GM13976 (cell line): ENCODE data around the gene CACNB3.

Source experiments
- DNase-seq: peaks from one replicate; pipeline ENCODE4 v3.0.0; 2012; ENCODE audit warnings: low spot score
- CTCF ChIP-seq: IDR thresholded peaks from 2 replicates; pipeline ENCODE4 v1.5.1; 2012; ENCODE audit warnings: borderline replicate concordance, mild to moderate bottlenecking; ENCODE audit not compliant: insufficient read depth; ENCODE audit errors: extremely low read depth, missing control alignments, control extremely low read depth
- in situ Hi-C: fragments of 300-500 bp; cut with MboI; formaldehyde crosslinking; loops from one replicate; pipeline ENCODE4 v1.12.0; 2022; ENCODE audit warnings: low sequenced_read_pairs, mixed read lengths, inconsistent platforms; ENCODE audit not compliant: unreplicated experiment

Gene CACNB3

DNA sequence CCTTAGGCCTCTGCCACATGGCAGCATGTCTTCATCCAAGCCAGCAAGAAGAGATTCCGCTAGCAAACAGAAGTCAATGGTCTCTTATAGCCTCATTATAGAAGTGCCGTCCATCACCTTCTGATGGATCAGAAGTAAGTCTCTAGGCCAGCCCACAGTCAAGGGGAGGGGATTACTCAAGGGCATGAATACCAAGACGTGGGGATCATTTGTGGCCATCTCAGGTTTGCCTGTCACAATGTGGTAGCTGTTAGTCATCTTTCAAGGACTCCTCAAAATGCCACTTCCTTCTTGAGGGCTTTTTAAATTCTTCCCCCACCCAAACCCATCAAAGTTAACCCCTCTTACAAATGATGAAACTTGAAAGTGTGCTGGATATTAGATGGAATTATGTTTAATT lies 21.3 kb upstream of the CACNB3 start:
- DNase-seq: no peak
- in situ Hi-C loops: loop anchor here (5.0 kb wide), 1 partner anchor 45 kb away; no protein-coding TSS in a partner anchor
- TF ChIP-seq CTCF: no peak

GRCh38 chr12:48800457-48800856 lies 17.8 kb upstream of the CACNB3 start:
- no peak for DNase-seq
- in situ Hi-C loops: no loop called here
- no peak for TF ChIP-seq CTCF

- in situ Hi-C loops: no loop called here
- TF ChIP-seq CTCF: no peak
- no peak for DNase-seq
Observed at GRCh38 chr12:48800971-48801370, 17.3 kb upstream of the CACNB3 start.

DNA sequence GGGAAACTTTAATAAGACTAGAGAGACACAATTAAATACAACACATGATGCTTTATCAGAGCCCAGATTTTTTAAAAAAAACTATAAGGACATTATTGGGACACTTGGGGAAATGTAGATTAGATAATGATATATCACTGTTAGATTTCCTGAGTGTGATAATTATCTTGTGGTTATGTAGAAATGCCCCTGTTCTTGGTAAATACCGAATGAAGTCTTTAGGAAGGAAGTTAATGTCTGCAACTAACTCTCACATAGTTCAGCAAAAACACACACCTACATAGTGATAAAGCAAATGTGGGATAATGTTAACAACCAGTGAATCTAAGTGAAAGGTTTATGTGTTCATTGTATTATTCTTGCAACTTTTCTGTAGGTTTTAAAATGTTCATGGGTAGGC lies 14.6 kb upstream of the CACNB3 start:
- no peak for TF ChIP-seq CTCF
- in situ Hi-C loops: no loop called here
- DNase-seq: no peak

DNA sequence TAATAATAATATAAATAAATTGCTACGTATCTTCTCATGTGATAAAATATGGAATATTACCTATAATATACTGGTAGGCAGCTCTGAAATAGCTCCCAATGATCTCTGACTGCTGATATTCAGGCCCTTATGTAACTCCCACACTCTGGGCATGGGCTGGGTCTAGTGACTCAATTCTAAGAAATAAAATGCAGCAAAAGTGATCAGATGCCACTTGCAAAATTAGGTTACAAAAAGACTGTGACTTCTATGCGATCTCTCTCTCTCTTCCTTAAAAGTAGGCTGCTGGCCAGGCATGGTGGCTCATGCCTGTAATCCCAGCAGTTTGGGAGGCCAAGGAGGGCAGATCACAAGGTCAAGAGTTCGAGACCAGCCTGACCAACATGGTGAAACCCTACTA lies 10.3 kb upstream of the CACNB3 start:
- in situ Hi-C loops: no loop called here
- TF ChIP-seq CTCF: no peak

DNA sequence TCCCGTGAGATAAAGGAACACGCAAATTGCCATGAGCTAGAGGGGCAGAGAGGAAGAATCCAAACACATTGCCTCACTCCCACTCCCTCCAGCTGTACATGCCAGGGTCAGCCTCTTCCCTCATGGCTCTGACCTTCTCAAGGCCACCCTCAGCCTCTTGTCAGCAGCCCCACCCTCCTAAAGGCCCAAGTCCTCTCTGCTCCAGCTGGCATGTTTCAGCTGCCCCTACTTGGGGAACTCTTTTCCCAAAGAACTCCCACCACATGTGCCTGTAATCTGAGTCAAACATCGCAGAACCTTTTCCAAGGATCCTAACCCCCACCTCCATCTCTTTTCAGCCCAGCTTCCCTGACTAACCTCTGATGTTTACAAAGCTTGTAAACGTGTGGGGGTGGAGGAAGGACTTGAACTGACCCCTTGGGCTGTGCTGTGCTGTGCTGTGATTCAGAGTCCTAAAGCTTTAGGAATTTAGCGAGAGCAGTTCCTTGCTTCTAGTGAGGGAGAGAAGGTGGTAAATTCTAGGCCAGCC lies 7.3 kb upstream of the CACNB3 start:
- in situ Hi-C loops: no loop called here
- DNase-seq: no peak
- TF ChIP-seq CTCF: no peak

More for the DNA sequence above, 10.3 kb upstream of the CACNB3 start:
- no peak for DNase-seq

DNA sequence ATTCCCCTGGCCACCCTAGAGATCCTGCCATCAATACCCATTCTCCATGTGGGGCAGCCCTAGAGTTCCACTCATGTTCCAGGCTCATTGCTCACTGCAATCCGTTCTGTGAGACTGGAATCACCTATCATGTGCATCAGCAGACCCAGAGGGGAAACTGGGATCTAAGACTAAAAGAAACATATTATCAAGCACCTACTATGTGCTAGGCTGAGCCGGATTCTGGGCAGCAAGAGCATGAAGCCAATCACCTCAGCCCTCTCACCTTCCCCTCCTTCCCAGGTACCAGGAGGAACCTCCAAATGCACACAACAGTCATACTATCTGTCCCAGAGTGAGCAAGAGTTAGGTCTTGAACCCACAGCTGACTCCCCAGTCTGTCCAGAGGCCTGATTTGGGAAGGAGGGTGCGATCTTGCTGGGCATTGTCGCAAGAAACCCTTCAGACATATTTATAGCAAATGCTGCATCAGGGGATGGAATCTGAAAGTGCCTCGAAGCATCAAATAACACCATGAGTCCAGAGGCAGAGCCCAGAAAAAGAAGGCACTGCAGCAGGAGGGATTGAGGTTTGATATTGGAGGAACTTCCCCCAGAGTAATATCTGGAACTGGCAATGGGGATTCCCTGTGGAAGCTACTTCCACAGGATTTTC lies 6.7 kb upstream of the CACNB3 start:
- TF ChIP-seq CTCF: no peak
- DNase-seq: no peak
- in situ Hi-C loops: no loop called here
